ENCODE data around the gene HSPA2. TPM values are rescaled to one million over a fixed set of nuclear protein-coding genes. Genes with fewer than 3 reads are reported as not detected.
A peak's percentile ranks its signal among the peaks of the same experiment; 100 is the strongest.

HSPA2 gene
- total and polyA plus RNA-seq, 4 donors: 6.9 to 20.5 (median 11.4) TPM

- Histone ChIP-seq H3K4me3 (no peak overlapping the region), H3K9me3 (ENCODE audit: control insufficient read depth in 4 of 4, insufficient read depth in 3 of 4, low read length in 3 of 4) (peaks cover 0 to 1% (median 0%) of the 10 kb centered on the region in 4 donors), H3K9ac (ENCODE audit: insufficient read depth in 1 of 2, low read length in 2 of 2) (no peak overlapping the region), H3K4me1 (ENCODE audit: control insufficient read depth in 5 of 5, insufficient read depth in 5 of 5, low read length in 5 of 5) (peaks cover 0 to 26% (median 0%) of the 10 kb centered on the region in 5 donors), H3K36me3 (ENCODE audit: control insufficient read depth in 4 of 4, insufficient read depth in 4 of 4, low read length in 4 of 4) (no peaks in the 10 kb centered on the region), H3K27me3 (ENCODE audit: control insufficient read depth in 3 of 3, insufficient read depth in 3 of 3, low read length in 2 of 3) (no peaks in the 10 kb centered on the region), H3K27ac (ENCODE audit: low read depth in 1 of 2, low read length in 1 of 2) (peak overlapping the region in 1 of 2 donors; percentile 52)
- DNase-seq (no peak), ATAC-seq (ENCODE audit: insufficient read depth, low FRiP score) (no peak)
- TF ChIP-seq, protein P1, sequence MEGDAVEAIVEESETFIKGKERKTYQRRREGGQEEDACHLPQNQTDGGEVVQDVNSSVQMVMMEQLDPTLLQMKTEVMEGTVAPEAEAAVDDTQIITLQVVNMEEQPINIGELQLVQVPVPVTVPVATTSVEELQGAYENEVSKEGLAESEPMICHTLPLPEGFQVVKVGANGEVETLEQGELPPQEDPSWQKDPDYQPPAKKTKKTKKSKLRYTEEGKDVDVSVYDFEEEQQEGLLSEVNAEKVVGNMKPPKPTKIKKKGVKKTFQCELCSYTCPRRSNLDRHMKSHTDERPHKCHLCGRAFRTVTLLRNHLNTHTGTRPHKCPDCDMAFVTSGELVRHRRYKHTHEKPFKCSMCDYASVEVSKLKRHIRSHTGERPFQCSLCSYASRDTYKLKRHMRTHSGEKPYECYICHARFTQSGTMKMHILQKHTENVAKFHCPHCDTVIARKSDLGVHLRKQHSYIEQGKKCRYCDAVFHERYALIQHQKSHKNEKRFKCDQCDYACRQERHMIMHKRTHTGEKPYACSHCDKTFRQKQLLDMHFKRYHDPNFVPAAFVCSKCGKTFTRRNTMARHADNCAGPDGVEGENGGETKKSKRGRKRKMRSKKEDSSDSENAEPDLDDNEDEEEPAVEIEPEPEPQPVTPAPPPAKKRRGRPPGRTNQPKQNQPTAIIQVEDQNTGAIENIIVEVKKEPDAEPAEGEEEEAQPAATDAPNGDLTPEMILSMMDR (IDR thresholded peaks at IDR 0.05; ENCODE audit: control extremely low read depth, extremely low read depth): no peak
These were observed 32.0 kb downstream of the HSPA2 start for GRCh38 chr14:64572386-64573104.

- H3K27ac ChIP-seq (ENCODE audit: low read depth in 1 of 2, low read length in 1 of 2): no peak overlapping the region
- no peaks in the 10 kb centered on the region for H3K27me3 ChIP-seq (ENCODE audit: control insufficient read depth in 3 of 3, insufficient read depth in 3 of 3, low read length in 2 of 3)
- TF ChIP-seq, protein P1 (IDR thresholded peaks at IDR 0.05; ENCODE audit: control extremely low read depth, extremely low read depth): no peak
- H3K9ac ChIP-seq (ENCODE audit: insufficient read depth in 1 of 2, low read length in 2 of 2): no peak overlapping the region
- no peaks in the 10 kb centered on the region for H3K36me3 ChIP-seq (ENCODE audit: control insufficient read depth in 4 of 4, insufficient read depth in 4 of 4, low read length in 4 of 4)
- ATAC-seq (ENCODE audit: insufficient read depth, low FRiP score) (no peak), DNase-seq (peak; percentile 44 to 95 (median 94))
- no peak overlapping the region for H3K4me3 ChIP-seq
- 89% methylated on average over 3 of the region's 3 CpGs for WGBS, 2 donors
- H3K4me1 ChIP-seq (ENCODE audit: control insufficient read depth in 5 of 5, insufficient read depth in 5 of 5, low read length in 5 of 5): peaks cover 0 to 26% (median 0%) of the 10 kb centered on the region in 5 donors
- peaks cover 0 to 1% (median 0%) of the 10 kb centered on the region in 4 donors for H3K9me3 ChIP-seq (ENCODE audit: control insufficient read depth in 4 of 4, insufficient read depth in 3 of 4, low read length in 3 of 4)
These were observed 32.6 kb downstream of the HSPA2 start for GRCh38 chr14:64573109-64573508.

DNA sequence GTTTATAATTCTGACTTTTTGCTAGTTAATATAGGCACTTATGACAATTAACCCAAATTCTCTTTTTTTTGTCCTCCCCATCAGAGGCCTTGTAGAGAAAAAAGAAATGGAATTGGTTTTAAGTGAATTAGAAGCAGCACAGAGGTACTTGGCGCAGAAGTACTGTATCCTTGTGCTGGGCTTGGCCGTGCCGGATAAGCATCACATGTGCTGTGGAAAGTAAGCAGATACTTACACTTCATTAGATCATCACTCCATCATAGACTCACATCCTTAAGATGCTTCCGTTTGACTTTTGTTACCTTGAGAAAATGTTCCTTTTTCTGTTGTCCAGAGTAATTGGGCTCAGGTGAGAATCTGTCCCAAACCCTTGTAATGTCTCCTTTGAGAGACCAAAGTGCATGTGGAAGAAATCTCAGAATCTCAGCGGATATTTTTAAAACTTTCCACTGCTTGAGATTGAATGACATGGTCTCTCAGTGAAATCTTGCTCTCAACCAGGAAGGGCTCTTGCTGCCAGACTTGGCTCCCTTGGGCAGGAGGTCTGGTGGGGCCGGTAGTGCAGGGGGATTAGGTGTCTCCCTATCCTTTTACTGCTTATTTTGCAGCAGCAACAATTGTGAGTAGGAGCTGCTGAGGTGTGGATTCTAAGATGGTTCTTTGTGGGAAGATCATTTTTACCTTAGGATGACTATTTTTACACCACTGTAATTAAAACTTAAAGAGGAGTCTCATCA is 34.0 kb downstream of the HSPA2 start:
- no peak overlapping the region for H3K27ac ChIP-seq (ENCODE audit: low read depth in 1 of 2, low read length in 1 of 2)
- no peak for ATAC-seq (ENCODE audit: insufficient read depth, low FRiP score)
- peaks cover 0 to 16% (median 0%) of the 10 kb centered on the region in 5 donors for H3K4me1 ChIP-seq (ENCODE audit: control insufficient read depth in 5 of 5, insufficient read depth in 5 of 5, low read length in 5 of 5)
- no peaks in the 10 kb centered on the region for H3K36me3 ChIP-seq (ENCODE audit: control insufficient read depth in 4 of 4, insufficient read depth in 4 of 4, low read length in 4 of 4)
- 92 to 95% methylated on average over 6 of the region's 6 CpGs for WGBS, 2 donors
- no peak for DNase-seq
- H3K9ac ChIP-seq (ENCODE audit: insufficient read depth in 1 of 2, low read length in 2 of 2): no peak overlapping the region
- H3K27me3 ChIP-seq (ENCODE audit: control insufficient read depth in 3 of 3, insufficient read depth in 3 of 3, low read length in 2 of 3): no peaks in the 10 kb centered on the region
- H3K4me3 ChIP-seq: no peak overlapping the region
- H3K9me3 ChIP-seq (ENCODE audit: control insufficient read depth in 4 of 4, insufficient read depth in 3 of 4, low read length in 3 of 4): peaks cover 0 to 1% (median 0%) of the 10 kb centered on the region in 4 donors
- TF ChIP-seq, protein P1 (IDR thresholded peaks at IDR 0.05; ENCODE audit: control extremely low read depth, extremely low read depth): no peak
